Cerebellar nuclear complex (tissue), 1 donor: Measurements from ENCODE around the gene ARHGEF4.

Experiments used
- DNase-seq, 2 experiments: peaks; one replicate each; lab custom pipeline; 2025; lab: John Stamatoyannopoulos, UW

ARHGEF4 gene

GRCh38 chr2:130819608-130820278 lies 17.0 kb upstream of the ARHGEF4 start:
- DNase-seq = no peak

- DNase-seq = no peak
Observed at GRCh38 chr2:130820279-130820861, 16.3 kb upstream of the ARHGEF4 start.

GRCh38 chr2:130821867-130822266 lies 14.8 kb upstream of the ARHGEF4 start:
- DNase-seq = no peak

- no peak for DNase-seq
Observed at GRCh38 chr2:130822766-130823165, 13.9 kb upstream of the ARHGEF4 start.

GRCh38 chr2:130823171-130823885 lies 13.4 kb upstream of the ARHGEF4 start:
- no peak for DNase-seq

- DNase-seq = no peak
Observed at GRCh38 chr2:130823886-130824491, 12.7 kb upstream of the ARHGEF4 start.

GRCh38 chr2:130824492-130825061 lies 12.1 kb upstream of the ARHGEF4 start:
- DNase-seq = no peak

- no peak for DNase-seq
Observed at GRCh38 chr2:130825231-130825965, 11.3 kb upstream of the ARHGEF4 start.

GRCh38 chr2:130825966-130826253 lies 10.8 kb upstream of the ARHGEF4 start:
- no peak for DNase-seq

GRCh38 chr2:130826419-130826818 lies 10.3 kb upstream of the ARHGEF4 start:
- DNase-seq = no peak

- no peak for DNase-seq
Observed at GRCh38 chr2:130826821-130827501, 9.8 kb upstream of the ARHGEF4 start.

- DNase-seq = no peak
Observed at GRCh38 chr2:130827502-130828251, 9.0 kb upstream of the ARHGEF4 start.

GRCh38 chr2:130828461-130828860 lies 8.3 kb upstream of the ARHGEF4 start:
- no peak for DNase-seq

GRCh38 chr2:130829015-130829414 lies 7.7 kb upstream of the ARHGEF4 start:
- DNase-seq = no peak

GRCh38 chr2:130830538-130830937 lies 6.2 kb upstream of the ARHGEF4 start:
- DNase-seq = no peak

GRCh38 chr2:130831356-130831755 lies 5.4 kb upstream of the ARHGEF4 start:
- no peak for DNase-seq

GRCh38 chr2:130832296-130832940 lies 4.3 kb upstream of the ARHGEF4 start:
- no peak for DNase-seq

GRCh38 chr2:130834091-130834930 lies 2.4 kb upstream of the ARHGEF4 start:
- no peak for DNase-seq
